Muscle layer of duodenum (tissue), 2 donors: ENCODE results near the gene TMEM201.
"Not testable (repeated sequence)": the region's sequence is repeated elsewhere in the genome, so short reads cannot be mapped to it uniquely, and the experiment has no call there.

Experiments used
- H3K27ac ChIP-seq: one replicate; pipeline ENCODE4 v1.7.0; 2013; ENCODE audit warnings: mild to moderate bottlenecking, low read length
- H3K27me3 ChIP-seq: one replicate; pipeline ENCODE4 v1.7.0; 2013; ENCODE audit warnings: low read depth, mild to moderate bottlenecking, control low read depth, low read length
- H3K36me3 ChIP-seq, 2 donors: one replicate each; pipeline ENCODE4 v1.7.0; 2013; ENCODE audit warnings: low read length in 2 of 2, control low read depth in 1 of 2, mild to moderate bottlenecking in 1 of 2; ENCODE audit not compliant: insufficient read depth in 2 of 2, control insufficient read depth in 1 of 2
- H3K4me1 ChIP-seq, 2 donors: one replicate each; pipeline ENCODE4 v1.7.0; 2013; ENCODE audit warnings: low read length in 2 of 2, mild to moderate bottlenecking in 2 of 2, control low read depth in 1 of 2, moderate library complexity in 1 of 2; ENCODE audit not compliant: insufficient read depth in 2 of 2, control insufficient read depth in 1 of 2
- H3K4me3 ChIP-seq, 2 donors: one replicate each; pipeline ENCODE4 v1.7.0; 2013; ENCODE audit warnings: low read length in 2 of 2, low read depth in 1 of 2, mild to moderate bottlenecking in 1 of 2
- H3K9me3 ChIP-seq, 2 donors: one replicate each; pipeline ENCODE4 v1.7.0; 2013; ENCODE audit warnings: low read length in 2 of 2, control low read depth in 1 of 2, mild to moderate bottlenecking in 1 of 2; ENCODE audit not compliant: control insufficient read depth in 1 of 2
- donor health status: healthy.

TMEM201 gene

DNA sequence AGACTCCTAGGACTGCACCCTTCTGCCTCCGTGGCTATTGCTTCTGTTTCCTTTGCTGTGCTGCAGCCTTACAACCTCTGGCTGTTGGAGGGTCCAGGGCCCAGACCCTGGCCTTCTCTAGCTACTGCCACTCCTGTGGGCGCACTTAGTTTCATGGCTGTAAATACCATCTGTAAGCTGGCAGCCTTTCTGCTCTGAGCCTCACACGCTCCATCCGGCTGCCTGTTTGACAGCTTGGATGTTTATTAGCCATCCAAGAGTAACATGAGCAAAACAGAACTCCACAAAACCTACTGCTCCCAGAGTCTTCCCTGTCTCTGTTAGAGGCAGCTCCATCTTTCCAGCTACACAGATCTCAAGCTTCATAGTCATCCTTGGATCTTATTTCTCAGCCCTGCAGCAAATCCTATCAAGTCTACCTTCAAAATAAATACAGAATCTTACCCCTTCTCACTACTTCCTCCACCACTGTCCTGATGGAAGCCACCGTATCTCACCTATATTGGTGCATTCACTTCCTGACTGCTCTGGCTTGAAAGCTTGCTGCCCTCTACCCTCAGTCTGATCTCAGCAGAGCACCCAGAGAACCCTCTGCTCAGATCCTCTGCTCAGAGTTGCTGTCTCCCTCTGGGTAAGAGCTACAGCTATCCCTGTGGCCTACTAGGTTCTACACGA is 30.3 kb upstream of the TMEM201 start:
- Histone ChIP-seq H3K27me3 (no peaks in the 10 kb centered on the region), H3K4me3 (no peak overlapping the region), H3K4me1 (peaks cover 3 to 54% of the 10 kb centered on the region in 2 donors), H3K36me3 (peaks cover 0 to 10% of the 10 kb centered on the region in 2 donors), H3K9me3 (no peaks in the 10 kb centered on the region), H3K27ac (no peak overlapping the region)

DNA sequence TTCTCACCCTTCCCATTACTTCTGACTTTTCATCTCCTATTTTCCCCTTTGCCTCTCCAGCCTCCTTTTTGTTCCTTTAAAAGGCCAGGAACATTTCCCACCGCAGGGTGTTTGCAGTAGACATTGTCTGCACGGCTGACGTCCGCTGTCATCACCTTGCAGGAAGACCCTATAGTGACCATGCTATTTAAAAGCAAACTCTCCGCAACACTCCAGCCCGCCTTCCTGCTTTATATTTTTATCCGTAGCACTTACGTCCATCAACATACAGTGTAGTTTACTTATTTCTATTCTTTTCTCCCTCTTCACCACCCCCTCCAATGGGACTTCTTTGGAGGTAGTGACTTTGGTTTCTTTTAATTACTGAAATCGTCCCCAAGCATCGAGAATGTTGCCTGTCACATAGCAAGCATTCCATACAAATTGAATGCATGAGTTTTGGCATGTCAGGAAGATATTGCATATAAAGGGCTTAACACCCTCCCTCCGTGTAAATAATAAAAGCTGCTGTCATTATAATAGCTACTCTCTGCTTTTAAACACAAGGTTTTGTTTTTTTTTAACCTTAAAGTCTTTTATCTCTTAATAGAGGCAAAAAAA is 29.7 kb upstream of the TMEM201 start:
- Histone ChIP-seq H3K27ac (no peak overlapping the region), H3K27me3 (no peaks in the 10 kb centered on the region), H3K36me3 (peaks cover 0 to 10% of the 10 kb centered on the region in 2 donors), H3K4me1 (peaks cover 3 to 54% of the 10 kb centered on the region in 2 donors), H3K4me3 (no peak overlapping the region), H3K9me3 (no peaks in the 10 kb centered on the region)

DNA sequence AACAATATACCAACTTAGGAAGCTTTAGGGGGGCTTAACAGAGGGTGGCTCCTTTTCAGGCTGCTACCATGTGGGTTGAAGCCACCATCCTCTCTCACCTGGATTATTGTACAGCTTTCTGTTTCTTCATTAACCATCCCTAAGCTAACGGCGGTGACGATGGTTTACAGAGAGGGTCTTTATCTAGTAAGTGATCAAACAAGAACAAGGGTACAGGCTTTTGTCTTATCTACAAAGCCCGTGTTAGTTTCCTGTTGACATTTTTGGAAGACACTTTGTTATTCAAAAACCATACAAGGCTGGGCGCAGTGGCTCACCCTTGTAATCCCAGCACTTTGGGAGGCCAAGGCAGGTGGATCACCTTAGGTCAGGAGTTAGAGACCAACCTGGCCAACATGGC is 29.0 kb upstream of the TMEM201 start:
- H3K4me3 ChIP-seq = no peak overlapping the region
- H3K4me1 ChIP-seq = peaks cover 3 to 52% of the 10 kb centered on the region in 2 donors
- H3K27me3 ChIP-seq = no peaks in the 10 kb centered on the region
- peaks cover 0 to 10% of the 10 kb centered on the region in 2 donors for H3K36me3 ChIP-seq
- no peak overlapping the region for H3K27ac ChIP-seq
- no peaks in the 10 kb centered on the region for H3K9me3 ChIP-seq

DNA sequence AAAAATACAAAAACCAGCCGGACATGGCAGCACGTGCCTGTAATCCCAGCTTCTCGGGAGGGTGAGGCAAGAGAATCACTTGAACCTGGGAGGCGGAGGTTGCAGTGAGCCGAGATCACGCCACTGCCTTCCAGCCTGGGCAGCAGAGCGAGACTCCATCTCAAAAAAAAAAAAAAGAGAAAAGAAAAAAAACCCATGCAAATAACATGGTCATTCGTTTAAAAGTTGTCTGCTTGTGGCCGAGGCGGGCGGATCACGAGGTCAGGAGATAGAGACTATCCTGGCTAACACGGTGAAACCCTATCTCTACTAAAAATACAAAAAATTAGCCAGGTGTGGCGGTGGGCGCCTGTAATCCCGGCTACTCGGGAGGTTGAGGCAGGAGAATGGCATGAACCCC is 28.6 kb upstream of the TMEM201 start:
- not testable (repeated sequence) for H3K4me3 ChIP-seq, H3K9me3 ChIP-seq, H3K27ac ChIP-seq, H3K27me3 ChIP-seq
- H3K4me1 ChIP-seq = peaks cover 3 to 50% of the 10 kb centered on the region in 2 donors
- peaks cover 0 to 10% of the 10 kb centered on the region in 2 donors for H3K36me3 ChIP-seq

DNA sequence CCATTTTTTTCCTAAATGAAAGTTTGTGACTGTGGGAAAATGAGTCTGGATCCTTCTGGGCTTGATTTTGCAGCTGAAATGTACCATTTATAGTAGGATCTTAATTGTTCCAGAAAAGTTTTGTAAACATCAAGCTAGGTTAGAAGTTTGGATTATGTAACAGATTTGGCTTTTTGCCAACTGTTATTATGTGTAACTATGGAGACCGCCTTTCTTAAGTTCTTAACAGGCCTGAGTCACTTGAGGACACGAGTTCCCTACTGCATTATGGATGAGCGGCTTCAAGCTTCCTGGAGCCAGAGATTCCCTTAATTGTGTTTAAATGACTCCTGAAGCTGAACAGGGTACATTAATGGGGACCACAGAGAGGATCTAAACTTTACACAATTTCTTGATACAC is 27.3 kb upstream of the TMEM201 start:
- peaks cover 3 to 41% of the 10 kb centered on the region in 2 donors for H3K4me1 ChIP-seq
- no peaks in the 10 kb centered on the region for H3K9me3 ChIP-seq
- no peaks in the 10 kb centered on the region for H3K27me3 ChIP-seq
- H3K27ac ChIP-seq = peak overlapping the region; percentile 14
- H3K4me3 ChIP-seq = no peak overlapping the region
- peaks cover 0 to 6% of the 10 kb centered on the region in 2 donors for H3K36me3 ChIP-seq

DNA sequence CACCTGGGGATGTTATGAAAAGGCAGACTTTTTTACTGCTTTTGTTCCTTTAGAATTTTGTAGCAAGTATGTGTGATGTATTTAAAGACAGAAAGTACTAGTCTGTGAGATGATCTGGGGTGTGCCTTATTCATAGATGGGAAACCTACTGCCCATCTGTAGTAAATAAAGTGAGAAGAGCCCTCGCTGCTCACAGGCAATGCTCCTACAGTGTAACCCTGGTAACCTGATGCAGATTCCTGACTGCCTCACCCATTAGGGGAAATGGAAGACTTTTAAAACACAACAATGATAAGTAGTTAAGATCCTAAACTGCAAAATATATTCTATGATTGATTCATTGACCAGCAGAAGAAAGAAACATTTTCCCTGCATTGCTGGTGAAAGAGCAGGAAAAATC is 19.4 kb upstream of the TMEM201 start:
- H3K36me3 ChIP-seq = no peaks in the 10 kb centered on the region

DNA sequence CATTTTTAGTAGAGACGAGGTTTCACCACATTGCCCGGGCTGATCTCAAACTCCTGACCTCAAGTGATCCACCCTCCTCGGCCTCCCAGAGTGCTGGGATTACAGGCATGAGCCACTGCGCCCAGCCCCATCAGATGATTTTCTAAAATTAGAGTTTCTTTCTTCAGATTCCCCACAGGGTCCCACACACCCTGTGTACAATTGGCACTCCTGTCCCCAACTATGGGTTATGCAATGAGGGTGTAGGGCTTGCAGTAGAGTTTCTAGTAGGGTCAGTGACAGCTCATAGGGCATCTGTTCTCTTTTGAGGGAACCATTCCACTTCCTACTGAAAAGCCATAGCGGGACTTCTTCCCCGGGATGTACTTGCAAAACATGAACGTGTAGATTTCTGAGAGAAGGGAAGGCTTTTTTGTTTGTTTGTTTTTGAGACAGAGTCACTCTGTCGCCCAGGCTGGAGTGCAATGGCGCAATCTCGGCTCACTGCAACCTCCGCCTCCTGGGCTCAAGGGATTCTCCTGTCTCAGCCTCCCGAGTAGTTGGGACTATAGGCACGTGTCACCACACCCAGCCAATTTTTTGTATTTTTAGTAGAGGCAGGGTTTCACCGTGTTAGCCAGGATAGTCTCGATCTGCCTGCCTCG is 17.7 kb upstream of the TMEM201 start:
- H3K36me3 ChIP-seq, H3K27me3 ChIP-seq, H3K9me3 ChIP-seq, H3K4me1 ChIP-seq, H3K4me3 ChIP-seq, H3K27ac ChIP-seq: not testable (repeated sequence)

More for the DNA sequence above, 19.4 kb upstream of the TMEM201 start:
- H3K9me3 ChIP-seq = no peaks in the 10 kb centered on the region
- H3K27ac ChIP-seq = no peak overlapping the region
- H3K4me3 ChIP-seq = no peak overlapping the region
- H3K27me3 ChIP-seq = no peaks in the 10 kb centered on the region
- peaks cover 0 to 7% of the 10 kb centered on the region in 2 donors for H3K4me1 ChIP-seq

DNA sequence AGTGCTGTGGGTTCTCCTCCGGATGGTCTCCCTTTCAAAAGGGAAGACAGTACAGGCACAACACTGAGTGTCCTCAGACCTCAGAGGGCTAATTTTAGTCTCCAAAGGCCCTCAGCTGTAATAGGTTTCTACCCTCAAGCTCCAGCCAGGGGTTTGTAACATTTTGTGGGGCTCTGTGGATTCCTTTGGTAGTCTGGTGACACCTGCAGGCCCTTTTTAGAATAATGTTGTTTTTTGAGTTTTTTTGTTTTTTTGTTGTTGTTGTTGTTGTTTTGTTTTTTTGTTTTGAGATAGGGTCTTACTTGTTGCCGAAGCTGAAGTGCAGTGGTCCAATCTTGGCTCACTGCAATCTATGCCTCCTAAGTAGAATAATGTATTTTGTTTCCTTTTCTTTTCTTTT is 15.0 kb upstream of the TMEM201 start:
- peaks cover 3 to 11% of the 10 kb centered on the region in 2 donors for H3K36me3 ChIP-seq
- no peak overlapping the region for H3K4me3 ChIP-seq
- no peak overlapping the region for H3K27ac ChIP-seq
- H3K9me3 ChIP-seq = no peaks in the 10 kb centered on the region
- peaks cover 0 to 4% of the 10 kb centered on the region in 2 donors for H3K4me1 ChIP-seq
- no peaks in the 10 kb centered on the region for H3K27me3 ChIP-seq

DNA sequence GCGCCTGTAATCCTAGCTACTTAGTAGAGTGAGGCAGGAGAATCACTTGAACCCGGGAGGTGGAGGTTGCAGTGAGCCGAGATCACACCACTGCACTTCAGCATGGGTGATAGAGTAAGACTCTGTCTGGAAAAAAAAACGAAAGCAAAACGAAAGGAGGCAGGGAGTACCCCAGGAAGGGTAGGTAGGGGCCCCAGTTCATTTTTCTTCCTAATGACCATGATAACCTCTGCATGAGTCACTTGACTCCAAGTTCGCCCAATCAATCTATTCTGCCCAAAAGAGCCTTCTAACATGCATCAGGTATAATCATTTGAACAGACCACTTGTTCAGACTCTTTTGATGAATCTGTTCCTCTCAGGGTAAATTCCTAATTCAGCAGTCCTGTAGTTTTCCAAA is 13.2 kb upstream of the TMEM201 start:
- H3K36me3 ChIP-seq = peaks cover 3 to 16% of the 10 kb centered on the region in 2 donors

DNA sequence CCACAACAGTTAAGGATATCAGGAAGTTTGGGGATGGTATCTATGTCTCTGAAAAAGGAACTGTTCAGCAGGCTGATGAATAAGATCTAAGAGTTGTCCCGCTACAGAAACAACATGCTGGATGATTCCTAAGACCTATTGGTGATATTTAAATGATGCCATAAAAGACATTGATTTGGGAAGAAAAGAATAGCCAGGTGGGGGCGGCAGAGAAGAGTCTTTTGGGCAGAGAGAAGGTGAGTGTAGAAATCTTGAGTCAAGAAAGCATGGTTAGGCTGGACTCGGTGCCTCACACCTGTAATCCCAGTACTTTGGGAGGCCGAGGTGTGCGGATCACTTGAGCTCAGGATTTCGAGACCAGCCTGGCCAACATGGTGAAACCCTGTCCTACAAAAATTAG is 11.8 kb upstream of the TMEM201 start:
- Histone ChIP-seq H3K27me3 (no peaks in the 10 kb centered on the region), H3K36me3 (peaks cover 7 to 17% of the 10 kb centered on the region in 2 donors), H3K27ac (no peak overlapping the region), H3K4me3 (no peak overlapping the region), H3K4me1 (peaks cover 0 to 4% of the 10 kb centered on the region in 2 donors), H3K9me3 (no peaks in the 10 kb centered on the region)

More for the DNA sequence above, 13.2 kb upstream of the TMEM201 start:
- H3K4me3 ChIP-seq = no peak overlapping the region
- H3K27me3 ChIP-seq = no peaks in the 10 kb centered on the region
- H3K4me1 ChIP-seq = peaks cover 0 to 4% of the 10 kb centered on the region in 2 donors
- no peak overlapping the region for H3K27ac ChIP-seq
- H3K9me3 ChIP-seq = no peaks in the 10 kb centered on the region

DNA sequence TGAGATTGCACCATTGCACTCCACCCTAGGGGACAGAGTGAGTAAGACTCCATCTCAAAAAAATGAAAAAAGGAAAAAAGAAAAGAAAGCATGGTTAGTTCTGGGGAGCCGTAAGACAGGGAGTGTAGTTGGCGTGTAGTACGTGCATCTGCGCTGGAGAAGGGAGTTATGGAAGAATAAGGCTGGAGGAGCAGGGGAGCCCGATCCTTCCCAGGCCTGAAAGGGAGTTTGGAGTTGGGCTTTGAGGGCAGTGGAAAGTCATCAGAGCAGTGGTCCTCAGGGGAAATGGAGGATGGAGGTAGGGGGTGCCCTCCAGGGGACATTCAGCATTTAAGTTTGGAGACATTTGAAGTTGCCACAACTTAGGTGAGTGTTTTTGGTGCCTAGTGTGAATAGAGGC is 11.3 kb upstream of the TMEM201 start:
- Histone ChIP-seq H3K4me1 (peaks cover 0 to 4% of the 10 kb centered on the region in 2 donors), H3K27me3 (no peaks in the 10 kb centered on the region), H3K36me3 (peaks cover 7 to 17% of the 10 kb centered on the region in 2 donors), H3K9me3 (no peaks in the 10 kb centered on the region), H3K27ac (no peak overlapping the region), H3K4me3 (no peak overlapping the region)
